Colonic mucosa (tissue), 4 donors: Measurements from ENCODE around the gene MCCC1. TPM values are rescaled to one million over a fixed set of nuclear protein-coding genes. Genes with fewer than 3 reads are reported as not detected.

Experiments used
- DNase-seq: peaks from one replicate; pipeline ENCODE4 v3.0.0-alpha.2; 2020
- H3K27ac ChIP-seq: fragments of 200-600 bp; one replicate; pipeline ENCODE4 v1.8.0; 2021
- H3K27me3 ChIP-seq: fragments of 200-600 bp; one replicate; pipeline ENCODE4 v1.8.0; 2021
- H3K36me3 ChIP-seq: fragments of 200-600 bp; one replicate; pipeline ENCODE4 v1.8.0; 2021
- H3K4me1 ChIP-seq: fragments of 200-600 bp; one replicate; pipeline ENCODE4 v1.8.0; 2021; ENCODE audit warnings: mild to moderate bottlenecking
- H3K4me3 ChIP-seq: fragments of 200-600 bp; one replicate; pipeline ENCODE4 v1.8.0; 2021
- H3K9ac ChIP-seq, 2 donors: one replicate each; pipeline ENCODE4 v1.7.0; 2013; ENCODE audit warnings: control low read depth in 2 of 2, low read depth in 2 of 2, low read length in 2 of 2
- H3K9me3 ChIP-seq: fragments of 200-600 bp; one replicate; pipeline ENCODE4 v1.8.0; 2021
- CTCF ChIP-seq: fragments of 200-600 bp; IDR thresholded peaks from one replicate; pipeline ENCODE4 v1.8.0; 2022; ENCODE audit warnings: antibody characterized with exemption, mild to moderate bottlenecking
- intact Hi-C: fragments of 100-400 bp; cut with DNase I; formaldehyde crosslinking; loops from one replicate; pipeline ENCODE4 v1.14.1; 2022
- total RNA-seq, 2 donors: library from RNA; stranded (reverse); fragmentation: NEBNext Ultra II Directional in 1 of 2; extraction: Animal tissue kit (Norgen Biotek cat#: 25700) in 1 of 2; gene quantifications; one replicate each; pipeline ENCODE4 v1.2.1, GENCODE V29; 2021
- donor health status: healthy.
- donor health status: DM: no; HTN: no; CAD: no.
- donor health status: DM: no; HTN: no; CAD: no.

MCCC1 gene
- total RNA-seq, 2 donors from 2014 or later: 24.9 to 27.2 TPM

GRCh38 chr3:183064475-183064874 lies 34.8 kb downstream of the MCCC1 start:
- Histone ChIP-seq H3K27me3 (no peaks in the 10 kb centered on the region), H3K9ac (no peak overlapping the region), H3K4me3 (no peak overlapping the region), H3K36me3 (peaks cover 1% of the 10 kb centered on the region), H3K27ac (no peak overlapping the region), H3K4me1 (no peaks in the 10 kb centered on the region), H3K9me3 (no peaks in the 10 kb centered on the region)
- TF ChIP-seq CTCF: no peak
- intact Hi-C loops: no loop called here
- no peak for DNase-seq

DNA sequence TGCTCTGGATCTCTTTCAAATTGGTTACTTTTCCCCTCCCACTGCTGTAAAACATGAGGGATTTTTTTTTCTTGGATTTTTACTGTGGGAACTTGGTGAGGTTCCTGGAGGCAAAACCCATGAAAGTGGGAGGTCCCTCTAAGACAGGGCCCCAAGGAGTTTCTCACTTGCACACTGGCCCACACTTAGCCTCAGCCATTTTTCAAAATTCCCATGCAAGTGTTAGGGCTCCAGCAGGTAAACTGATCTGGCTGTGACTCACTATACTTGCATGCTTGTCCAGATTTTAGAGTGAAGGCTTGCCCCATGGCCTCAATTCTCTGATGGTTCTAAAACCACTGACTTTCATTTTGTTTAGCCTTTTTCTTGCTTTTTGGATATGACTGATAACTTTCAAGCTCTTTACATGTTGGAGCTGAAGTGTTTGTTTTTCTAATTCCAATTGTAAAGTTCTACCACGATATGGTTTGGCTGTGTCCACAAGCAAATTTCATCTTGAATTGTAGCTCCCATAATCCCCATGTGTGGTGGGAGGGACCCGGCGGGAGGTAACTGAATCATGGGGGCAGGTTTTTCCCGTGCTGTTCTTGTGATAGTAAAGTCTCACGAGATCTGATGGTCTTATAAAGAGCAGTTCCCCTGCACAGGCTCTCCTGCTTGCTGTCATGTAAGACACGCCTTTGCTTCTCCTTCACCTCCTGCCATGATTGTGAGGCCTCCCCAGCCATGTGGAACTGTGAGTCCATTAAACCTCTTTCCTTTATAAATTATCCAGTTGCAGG lies 37.7 kb downstream of the MCCC1 start:
- no peak overlapping the region for H3K4me3 ChIP-seq
- H3K27ac ChIP-seq: no peak overlapping the region
- H3K9me3 ChIP-seq: no peaks in the 10 kb centered on the region
- intact Hi-C loops: no loop called here
- H3K27me3 ChIP-seq: no peaks in the 10 kb centered on the region
- no peaks in the 10 kb centered on the region for H3K36me3 ChIP-seq
- H3K9ac ChIP-seq: no peak overlapping the region
- H3K4me1 ChIP-seq: no peaks in the 10 kb centered on the region
- no peak for TF ChIP-seq CTCF
- DNase-seq: no peak

GRCh38 chr3:183058351-183058750 lies 40.9 kb downstream of the MCCC1 start:
- Histone ChIP-seq H3K27me3 (no peaks in the 10 kb centered on the region), H3K4me3 (no peak overlapping the region), H3K9ac (no peak overlapping the region), H3K9me3 (no peaks in the 10 kb centered on the region), H3K27ac (no peak overlapping the region), H3K36me3 (no peaks in the 10 kb centered on the region), H3K4me1 (no peaks in the 10 kb centered on the region)
- DNase-seq: no peak
- intact Hi-C loops: no loop called here
- TF ChIP-seq CTCF: no peak

GRCh38 chr3:183050706-183051105 lies 48.6 kb downstream of the MCCC1 start:
- no peaks in the 10 kb centered on the region for H3K9me3 ChIP-seq
- no peaks in the 10 kb centered on the region for H3K4me1 ChIP-seq
- no peaks in the 10 kb centered on the region for H3K36me3 ChIP-seq
- intact Hi-C loops: no loop called here
- DNase-seq: no peak
- no peaks in the 10 kb centered on the region for H3K27me3 ChIP-seq
- no peak overlapping the region for H3K4me3 ChIP-seq
- H3K27ac ChIP-seq: no peak overlapping the region
- H3K9ac ChIP-seq: no peak overlapping the region
- TF ChIP-seq CTCF: no peak

- H3K9ac ChIP-seq: no peak overlapping the region
- no peaks in the 10 kb centered on the region for H3K9me3 ChIP-seq
- intact Hi-C loops: no loop called here
- no peaks in the 10 kb centered on the region for H3K27me3 ChIP-seq
- H3K27ac ChIP-seq: no peak overlapping the region
- H3K36me3 ChIP-seq: peaks cover 7% of the 10 kb centered on the region
- no peak overlapping the region for H3K4me3 ChIP-seq
- no peaks in the 10 kb centered on the region for H3K4me1 ChIP-seq
- no peak for TF ChIP-seq CTCF
- DNase-seq: no peak
These were observed 52.4 kb downstream of the MCCC1 start for GRCh38 chr3:183046883-183047282.
